HG03558 (cell line): ENCODE results near the gene IFT27.
"Not testable (repeated sequence)": the region's sequence is repeated elsewhere in the genome, so short reads cannot be mapped to it uniquely, and the experiment has no call there.

ENCODE experiments used
- ATAC-seq: cut with Tn5 transposase; IDR thresholded peaks from one replicate; pipeline ENCODE4 v1.9.1; 2021; ENCODE audit warnings: moderate number of reproducible peaks; ENCODE audit not compliant: unreplicated experiment; ENCODE audit errors: extremely low read depth

IFT27 gene

DNA sequence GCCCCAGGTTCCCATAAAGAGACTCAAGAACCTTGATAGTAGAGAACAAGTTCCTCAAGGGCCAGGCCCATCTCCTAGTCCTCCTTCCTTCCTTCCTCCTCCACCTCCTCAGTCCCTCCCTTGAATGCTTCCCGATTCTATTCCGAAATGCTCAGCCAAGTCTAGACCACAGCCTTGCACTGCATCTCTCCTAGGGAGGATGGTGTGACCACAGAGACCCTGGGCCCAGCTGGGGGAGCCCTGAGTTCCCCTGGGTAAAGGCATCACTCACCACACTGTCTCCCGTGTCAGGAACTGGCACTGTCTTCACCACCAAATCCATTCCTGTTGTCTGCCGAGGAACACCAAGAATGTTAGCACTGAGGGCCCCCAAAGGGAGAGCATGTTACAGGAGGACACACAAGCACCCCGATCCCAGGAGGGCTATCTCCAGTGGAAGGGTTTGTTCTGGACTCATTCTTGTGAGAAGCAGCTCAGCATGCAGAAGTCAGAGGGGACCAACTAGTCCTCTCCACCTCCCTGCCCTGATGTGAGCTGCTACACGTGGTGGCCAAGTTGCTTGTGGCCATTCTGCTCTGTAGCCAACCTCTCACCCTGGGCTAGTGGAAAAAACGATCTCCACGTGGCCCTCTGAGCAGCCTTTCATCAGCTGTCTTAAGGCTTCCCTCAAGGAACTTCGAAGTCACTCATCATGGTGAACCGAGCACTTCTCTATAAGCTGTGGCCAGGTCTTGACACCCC is 8.7 kb downstream of the IFT27 start:
- no peak for ATAC-seq

DNA sequence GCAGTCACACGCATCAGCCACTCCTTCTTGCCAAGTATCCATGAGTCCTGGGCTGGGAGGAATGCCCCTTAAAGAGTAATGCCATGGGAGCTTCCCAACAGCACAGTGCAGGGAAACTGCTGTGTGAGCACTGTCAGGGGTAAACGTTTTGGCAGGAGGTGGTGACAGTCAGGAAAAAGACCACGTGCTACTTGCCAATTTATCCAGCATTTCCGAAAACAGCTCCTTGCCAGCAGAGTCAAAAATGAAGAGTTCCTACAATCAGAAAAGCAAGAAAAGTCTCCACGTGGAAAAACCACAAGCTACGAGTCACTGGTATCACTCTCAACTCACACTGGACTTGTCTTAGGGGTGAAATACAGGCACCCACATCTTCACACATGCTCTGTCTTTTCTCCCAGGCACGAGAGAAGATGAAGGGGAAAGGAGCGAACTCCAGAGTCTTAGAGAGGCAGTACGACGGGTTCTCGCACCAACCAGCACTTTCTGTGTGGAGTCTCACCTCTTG is 9.9 kb downstream of the IFT27 start:
- no peak for ATAC-seq

DNA sequence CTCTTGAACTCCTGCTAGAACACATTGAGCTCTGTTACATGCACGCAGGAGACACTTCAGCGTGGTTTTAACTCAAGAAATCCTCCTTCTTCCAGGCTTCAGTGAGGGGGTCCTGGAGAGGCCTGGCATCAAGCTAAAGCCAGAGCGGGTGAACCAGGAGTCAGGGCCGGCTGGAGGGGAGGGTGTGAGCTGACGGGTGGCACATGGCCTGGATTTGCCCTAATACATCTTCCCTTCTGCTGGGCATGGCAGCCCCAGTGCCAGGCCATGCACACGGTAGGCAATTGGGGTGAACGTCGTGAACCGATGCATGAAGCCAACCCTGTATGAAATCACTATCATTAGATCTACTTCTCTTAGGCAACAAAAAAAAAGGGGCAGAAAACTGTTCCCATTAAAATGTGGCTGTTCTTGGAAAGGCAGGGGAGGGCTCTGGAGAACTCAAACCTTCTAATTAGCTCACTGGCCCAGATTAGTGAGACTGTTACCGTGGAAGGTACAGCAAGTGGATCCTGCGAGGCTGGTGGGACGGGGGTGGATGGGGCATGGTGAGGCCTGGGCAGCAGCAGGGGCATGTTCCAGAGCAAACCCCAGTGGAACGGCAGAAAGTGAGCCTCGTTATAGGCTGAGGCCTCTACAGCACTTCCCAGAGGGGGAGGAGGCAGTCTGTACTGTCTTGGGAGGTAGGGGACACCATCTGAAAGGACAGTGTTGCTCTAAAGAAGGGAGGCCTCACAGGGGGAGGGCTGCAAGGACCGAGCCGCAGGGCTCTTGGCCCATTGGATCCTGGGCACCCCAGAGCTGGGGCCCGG is 10.6 kb downstream of the IFT27 start:
- ATAC-seq, result no peak

DNA sequence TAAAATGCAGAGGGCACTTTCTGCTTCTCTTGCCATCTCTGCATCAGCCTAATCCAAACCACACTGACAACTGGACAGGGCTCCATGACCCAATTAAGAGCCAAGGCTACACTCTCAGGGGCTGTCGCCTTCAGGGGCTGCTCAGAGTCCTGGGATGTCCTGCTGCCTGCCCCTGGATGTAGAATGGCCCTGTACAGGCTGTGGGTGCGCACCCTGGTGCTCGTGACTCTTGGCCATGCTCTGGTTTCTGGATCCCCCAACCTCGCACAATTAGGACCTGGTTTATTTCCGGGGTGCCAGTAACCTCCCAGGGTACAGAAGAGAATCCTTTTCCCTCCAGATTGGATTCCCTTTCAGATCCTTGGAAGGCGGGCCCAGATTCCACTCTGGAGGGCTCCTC is 11.3 kb downstream of the IFT27 start:
- no peak for ATAC-seq

DNA sequence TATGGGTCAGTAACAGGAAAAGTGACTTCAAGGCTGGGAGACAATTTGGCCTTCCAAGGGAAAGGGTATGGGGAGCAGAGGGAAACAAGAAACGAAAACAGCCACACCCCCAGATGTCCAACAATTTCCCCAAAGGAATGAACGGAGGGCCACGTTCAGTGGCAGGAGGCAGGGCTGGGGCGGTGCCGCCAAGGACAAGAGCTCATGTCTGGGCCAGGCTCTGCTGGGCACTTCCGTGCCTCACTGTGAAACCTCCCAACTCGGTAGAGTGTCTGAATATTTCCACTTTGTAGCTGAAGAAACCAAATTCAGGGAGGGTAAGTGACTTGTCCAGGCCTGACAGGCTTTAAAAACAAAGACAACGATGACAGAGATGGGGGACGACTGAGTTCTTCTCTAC is 11.9 kb downstream of the IFT27 start:
- no peak for ATAC-seq

DNA sequence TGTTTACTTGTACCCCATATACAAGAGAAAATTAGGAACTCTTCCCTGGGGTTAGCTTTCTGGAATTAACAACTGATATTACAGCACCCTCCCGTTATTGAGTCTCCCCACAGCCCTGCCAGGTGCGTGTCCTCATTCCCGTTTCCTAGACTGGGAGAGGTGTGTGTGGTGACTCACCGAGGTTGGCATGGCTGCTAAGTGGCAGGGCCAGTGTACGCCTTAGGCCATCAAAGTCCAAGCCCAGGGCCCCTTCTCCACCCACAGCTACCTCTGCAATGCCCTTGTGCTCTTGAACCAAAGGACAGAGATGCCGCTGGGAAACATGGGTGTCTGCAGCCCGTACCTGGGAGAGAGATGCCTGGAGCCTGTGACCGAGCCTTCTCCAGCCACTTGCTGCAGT is 12.3 kb downstream of the IFT27 start:
- ATAC-seq, result no peak

DNA sequence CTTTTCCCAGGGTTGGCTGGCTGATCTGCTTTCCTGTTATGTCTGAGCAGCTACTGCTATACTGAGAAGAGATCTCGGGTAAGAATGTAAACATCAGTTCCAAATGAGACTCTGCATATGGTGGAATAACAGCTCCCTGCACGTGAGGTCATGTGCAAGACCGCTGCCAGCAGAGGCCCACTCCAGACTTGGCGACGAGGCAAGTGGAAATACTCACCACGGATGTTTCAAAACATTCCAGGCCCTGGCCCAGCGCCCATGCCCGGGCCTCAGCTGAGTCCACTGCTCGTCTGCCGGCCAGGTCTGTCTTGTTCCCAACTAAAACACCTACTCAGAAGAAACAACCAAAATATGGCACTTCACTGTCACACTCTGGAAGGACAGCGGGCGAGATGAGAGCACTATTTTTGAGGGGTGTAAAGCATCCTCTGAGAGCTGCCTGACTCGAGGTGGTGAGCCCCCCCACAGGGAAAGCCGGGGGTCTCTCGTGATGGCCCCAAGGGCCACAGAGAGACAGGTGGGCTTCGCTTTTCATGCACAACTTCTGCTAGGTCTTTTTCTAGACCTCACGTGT is 13.1 kb downstream of the IFT27 start:
- no peak for ATAC-seq

DNA sequence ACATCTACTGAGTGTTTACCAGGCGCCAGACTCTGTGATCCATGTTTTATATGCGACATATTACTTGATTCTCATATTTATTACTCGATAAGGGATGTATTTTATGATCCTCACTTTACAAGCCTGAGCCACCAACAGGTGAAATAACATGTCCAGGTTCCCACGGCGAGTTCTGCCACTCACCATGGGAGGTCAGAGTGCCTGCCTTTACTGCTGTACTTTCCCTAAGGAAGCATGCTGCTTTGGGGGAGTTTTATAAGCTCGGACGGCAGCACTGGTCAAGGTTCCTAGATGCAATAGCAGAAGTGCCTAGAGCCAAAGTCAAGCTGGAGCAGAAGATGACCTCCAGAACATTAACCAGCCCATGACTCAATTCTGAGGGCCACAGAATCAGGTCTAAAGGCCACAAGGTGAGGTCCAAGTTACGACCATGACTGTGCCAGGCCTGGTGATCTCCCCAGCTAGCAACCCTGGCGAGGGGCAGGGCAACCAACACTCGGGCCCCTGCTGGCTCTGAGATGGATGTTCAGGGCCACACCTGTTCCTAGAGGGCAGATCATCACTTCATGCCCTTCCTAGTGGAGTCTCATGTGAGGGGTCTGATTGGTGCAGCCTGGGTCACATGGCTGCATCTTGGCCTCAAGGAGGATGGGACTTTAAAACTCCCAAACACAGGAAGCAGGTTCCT is 14.2 kb downstream of the IFT27 start:
- ATAC-seq, result no peak

DNA sequence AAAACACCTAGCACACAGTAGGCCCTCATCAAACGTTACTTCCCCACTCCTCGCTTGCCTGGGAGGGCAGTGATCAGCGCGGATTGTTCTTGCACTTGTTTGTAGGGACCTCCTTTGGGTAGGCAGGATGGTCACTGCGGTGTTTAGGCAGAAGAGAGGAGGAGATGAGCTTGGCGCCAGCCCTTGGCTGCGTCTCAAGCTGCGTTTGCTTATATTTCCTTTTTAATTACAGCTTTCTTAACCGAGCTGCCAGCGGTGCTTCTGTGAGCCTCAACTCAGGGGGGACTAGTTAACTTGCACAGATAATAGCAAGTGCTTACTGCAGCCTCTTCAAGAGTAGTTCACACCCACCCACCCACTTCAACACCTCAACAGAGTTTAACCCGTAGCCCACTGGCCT is 15.1 kb downstream of the IFT27 start:
- no peak for ATAC-seq

DNA sequence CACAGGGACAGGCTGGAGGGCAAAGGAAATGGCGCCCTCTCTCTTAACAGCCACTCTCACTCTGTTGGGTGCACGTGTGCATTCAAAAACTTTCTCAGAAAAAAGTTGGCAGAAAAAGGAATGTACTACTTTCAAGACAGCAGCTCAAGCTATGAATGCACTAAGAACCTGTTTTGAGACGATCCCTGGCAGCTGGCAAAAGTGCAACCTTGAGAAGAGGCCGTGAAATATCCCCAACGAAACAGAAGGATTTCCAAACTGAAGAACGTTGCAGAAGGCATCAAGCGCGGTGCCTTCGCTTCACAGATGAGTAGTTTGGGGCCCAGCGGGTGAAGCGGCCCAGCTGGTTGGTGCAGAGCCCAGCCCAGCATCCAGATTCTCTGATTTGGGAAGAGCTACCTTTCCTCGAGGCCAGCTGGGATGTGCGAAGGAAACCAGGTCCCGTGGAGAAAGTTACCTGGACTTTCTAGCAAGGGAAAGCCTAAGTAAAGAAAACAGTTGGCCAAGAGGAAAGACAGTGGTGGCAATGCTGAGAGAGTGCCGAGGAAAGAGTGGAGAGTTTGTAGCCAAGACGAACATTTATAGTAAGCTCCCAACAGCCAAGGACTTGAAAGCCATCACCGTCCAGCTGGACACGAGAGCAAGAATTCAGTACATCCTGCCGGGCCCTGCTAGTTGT is 16.3 kb downstream of the IFT27 start:
- ATAC-seq, result no peak

DNA sequence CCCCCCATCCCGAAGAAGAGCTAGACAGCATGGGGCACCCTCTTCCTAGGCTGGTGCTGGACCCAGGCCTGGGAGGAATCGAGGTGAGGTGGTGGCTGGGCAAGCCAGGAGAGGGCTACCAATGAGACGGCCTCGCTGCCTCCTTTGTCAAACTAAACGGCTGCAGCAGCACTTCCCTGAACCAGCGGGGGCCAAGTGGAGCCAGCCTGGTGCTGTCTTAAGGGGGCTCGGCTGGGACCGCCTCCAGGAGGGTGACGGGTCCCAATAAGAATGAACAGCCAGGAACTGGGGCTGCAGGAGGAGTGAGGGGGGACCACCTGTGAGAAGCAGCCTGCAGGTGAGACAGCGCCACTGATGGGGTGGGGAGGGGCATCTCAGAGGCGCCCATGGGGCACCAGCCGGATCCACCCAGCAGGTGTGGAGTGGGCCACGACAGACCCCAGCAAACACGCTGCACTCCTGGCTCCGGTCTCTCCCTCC is 17.1 kb downstream of the IFT27 start:
- no peak for ATAC-seq

DNA sequence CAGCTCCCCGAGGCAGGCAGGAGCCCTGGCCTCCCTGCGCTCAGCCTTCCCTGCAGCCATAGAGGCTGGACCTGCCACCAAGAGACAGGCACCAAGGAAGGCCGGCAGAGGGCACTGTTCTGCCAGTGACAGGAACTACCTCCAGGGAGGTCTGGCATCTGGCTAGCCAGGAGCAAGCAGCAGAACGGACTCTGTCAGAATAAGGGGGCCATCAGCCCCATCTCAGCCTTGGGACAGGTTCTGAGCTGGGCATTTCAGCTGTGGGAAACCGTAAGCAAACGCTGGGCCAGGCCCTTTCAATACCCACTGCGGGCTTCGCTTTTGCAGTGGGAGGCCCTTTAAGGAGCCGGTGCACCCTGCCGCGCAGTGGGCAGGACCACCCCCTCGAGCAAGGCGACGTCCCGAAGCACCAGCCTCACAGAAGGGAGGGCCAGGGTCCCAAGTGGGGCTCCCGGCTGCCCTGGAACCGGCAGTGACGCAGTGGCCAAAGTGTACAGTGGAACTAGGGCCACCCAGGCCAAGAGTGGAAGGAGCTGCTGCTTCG is 18.2 kb downstream of the IFT27 start:
- no peak for ATAC-seq

DNA sequence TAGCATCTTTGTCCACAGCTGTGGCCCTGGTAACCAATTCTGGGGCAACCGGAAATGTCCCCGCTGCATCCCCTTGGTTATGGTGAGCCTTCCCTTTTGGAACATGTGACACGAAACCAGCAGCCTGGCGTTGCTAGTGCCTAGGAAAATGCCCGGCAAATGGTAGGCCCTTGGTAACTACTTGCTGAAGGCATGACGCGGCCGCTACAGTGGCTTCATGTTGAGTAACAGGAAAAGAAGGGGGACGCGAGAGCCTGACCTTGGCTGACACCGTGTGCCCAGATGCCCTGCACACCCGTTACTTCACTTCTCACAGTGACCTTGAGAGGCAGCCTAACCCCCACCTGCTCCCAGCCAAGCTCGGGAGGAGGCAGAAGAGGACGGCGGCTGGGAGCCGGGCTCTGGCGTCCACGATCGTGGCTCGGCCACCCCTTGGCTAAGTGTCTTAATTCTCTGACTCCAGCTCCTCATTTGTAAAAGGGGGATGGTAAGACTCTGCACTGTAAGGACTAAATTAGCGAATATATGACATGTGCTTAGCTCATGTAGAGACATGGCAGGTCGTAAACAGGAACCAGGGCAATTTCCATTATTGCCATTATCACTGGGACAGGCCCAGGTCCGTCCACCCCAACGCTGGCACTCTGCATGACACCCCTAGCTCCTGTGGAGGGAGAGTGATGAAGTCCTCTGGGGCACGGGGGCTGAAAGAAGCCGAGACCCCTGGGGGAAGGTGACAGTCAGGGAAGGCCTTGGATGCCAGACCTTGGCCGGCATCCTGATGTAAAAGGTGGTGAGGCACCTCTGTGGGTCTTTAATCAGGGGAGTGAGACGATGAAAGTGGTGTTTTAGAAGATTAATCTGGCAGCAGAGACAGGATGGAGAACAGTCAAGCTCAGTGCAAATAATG is 18.9 kb downstream of the IFT27 start:
- no peak for ATAC-seq

DNA sequence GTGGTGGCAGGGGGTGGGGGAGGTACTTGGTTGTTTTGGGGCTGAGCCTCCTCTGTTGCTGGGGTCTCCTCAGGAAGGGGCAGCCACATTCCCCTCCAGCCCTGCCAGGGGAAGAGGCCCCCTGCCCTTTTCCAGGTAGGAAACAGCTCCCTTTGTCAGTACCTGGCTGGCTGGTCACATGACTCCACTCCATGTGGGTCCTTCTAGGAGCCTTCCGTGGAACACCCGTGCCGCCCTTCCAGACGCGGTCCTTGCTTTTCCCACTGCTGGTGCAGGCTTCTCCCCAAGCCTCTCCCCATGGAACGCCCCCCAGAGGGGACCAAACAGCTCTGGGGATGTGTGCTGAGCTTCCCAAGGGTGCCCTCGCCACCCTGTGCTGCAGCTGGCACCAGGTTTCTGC is 19.9 kb downstream of the IFT27 start:
- ATAC-seq, result no peak

DNA sequence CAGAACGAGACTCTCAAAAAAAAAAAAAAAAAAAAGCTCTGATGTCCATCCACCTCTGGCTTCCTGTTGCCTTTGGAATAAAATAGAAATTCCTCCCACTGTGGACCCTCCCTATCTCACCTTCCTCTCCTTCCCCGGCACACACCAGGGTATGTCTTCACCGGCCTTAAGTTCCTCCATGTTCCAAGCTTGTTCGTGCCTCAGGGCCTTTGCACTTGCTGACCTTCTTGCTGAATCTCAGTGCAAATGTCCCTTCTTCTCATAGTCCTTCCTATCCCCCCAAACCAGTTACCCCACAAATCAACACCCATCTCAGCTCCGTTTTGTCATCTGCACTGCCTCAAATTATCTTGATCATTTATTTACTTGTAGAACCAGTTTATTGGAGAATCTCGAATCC is 20.6 kb downstream of the IFT27 start:
- no peak for ATAC-seq

DNA sequence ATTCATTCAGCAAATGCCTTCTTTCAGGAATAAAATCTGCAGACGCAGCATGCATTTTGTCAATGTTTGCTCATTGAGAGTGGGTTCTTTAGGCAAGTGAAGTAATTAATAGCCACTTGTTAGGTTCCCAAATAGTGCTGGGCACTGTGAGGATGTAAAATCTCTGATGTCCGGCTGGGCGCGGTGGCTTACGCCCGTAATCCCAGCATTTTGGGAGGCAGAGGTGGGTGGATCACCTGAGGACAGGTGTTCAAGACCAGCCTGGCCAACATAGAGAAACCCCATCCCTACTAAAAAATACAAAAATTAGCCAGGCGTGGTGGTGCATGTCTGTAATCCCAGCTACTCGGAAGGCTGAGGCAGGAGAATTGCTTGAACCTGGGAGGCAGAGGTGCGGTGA is 21.0 kb downstream of the IFT27 start:
- not testable (repeated sequence) for ATAC-seq

DNA sequence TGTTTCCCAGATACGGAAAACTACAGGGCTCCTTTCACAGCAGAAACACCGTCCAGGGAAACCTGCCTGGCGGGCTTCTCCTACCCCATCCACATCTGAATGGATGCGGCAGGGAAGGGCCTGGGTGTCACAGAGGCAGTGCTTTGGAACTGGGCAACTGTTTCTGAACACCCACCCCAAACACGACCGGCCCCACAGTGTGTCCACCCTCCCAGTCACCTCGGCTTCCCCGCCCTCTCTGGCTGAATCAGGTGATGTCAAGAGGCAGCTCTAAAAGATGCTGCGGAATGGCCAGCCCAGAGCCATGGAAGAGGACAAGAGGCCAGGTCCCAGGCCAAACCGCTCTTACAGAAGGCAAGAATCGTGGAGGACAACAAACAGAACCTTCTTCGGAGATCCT is 22.0 kb downstream of the IFT27 start:
- no peak for ATAC-seq

DNA sequence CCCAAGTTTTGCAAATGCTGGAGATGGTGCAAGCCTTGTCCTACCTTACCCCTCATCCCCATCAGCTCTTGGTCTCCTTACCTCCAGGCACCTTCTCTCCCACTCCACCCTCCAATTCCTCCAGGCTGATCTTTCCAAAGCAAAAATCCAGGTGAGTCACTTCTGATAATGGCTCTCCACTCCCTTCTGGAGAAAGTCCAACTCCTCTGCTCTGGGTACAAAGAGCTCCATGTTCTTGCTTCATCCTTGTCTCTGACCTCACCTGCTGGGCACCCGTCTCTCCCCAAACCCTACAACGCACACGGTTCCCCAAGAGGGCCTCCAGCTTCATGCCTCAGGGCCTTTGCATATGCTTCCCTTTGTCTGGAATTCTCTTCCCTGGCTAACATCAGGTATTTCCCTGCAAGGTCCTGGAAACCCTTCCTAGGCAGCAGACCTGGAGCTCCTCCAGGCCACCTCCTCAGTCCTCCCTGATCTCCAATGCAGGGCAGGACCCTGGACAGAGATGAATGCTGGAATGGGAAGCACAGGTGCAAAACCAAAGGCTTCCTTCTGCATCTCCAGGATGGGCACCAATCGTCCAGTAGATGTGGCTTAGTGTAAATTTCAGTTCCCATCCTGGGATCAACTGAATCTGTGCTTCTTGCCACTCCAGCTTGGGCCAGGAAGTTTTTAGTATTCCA is 22.7 kb downstream of the IFT27 start:
- no peak for ATAC-seq
